GM19099 (cell line): Measurements from ENCODE around the gene TEX22.

Source experiments
- POLR2A ChIP-seq: IDR thresholded peaks from 3 replicates; pipeline ENCODE4 v1.6.1; 2011; ENCODE audit warnings: low read depth; ENCODE audit not compliant: insufficient read length; ENCODE audit errors: extremely low read depth

Gene TEX22

DNA sequence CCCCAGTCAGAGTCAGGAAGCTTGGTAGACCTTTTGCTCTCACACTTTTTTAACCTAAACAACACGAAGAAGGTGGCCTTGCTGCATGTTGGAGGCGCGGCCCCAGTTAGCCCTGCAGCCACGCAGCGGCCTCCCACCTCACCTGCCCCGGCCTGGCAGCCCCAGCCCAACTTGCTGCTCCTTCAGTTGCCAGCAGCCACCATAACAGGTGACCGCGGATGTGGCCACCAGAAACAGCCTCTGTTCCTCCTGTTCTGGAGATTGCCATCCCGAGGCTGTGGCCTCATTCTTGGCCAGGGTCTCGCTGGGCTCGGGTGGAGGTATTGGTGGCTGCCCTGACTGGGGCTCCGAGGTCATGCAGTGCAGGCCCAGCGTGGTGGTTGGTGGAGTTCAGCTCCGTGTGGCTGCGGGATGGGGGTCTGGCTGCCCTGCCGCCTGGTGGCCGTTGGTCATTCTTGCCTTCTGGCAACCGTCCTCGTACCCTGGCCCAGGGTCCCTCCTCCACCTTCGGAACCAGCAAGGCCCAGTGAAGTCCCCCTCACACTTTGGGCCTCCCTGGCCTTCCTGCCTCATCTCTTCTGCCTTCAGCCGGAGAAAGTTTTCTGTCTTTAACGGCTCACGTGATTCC lies 20.7 kb upstream of the TEX22 start:
- TF ChIP-seq POLR2A: no peak

DNA sequence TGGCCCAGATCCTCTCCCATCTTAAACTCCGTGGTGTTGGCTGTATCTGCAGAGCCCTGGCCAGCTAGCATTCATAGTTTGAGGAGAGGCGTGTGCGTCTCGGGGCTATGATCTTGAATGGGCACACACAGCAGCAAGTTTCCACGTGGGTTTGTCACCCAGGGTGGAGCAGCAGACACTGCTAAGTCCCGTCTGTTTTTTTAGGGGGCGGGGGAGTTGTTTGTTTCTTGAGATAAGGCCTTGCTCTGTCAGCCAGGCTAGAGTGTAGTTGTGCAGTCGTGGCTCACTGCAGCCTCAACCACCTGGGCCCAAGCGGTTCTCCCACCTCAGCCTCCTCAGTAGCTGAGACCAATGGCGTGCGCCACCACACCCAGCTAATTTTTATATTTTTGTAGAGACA lies 20.1 kb upstream of the TEX22 start:
- no peak for TF ChIP-seq POLR2A

- TF ChIP-seq POLR2A: no peak
These were observed 19.3 kb upstream of the TEX22 start for GRCh38 chr14:105378873-105379685.

GRCh38 chr14:105379946-105380345 lies 18.4 kb upstream of the TEX22 start:
- TF ChIP-seq POLR2A: no peak

DNA sequence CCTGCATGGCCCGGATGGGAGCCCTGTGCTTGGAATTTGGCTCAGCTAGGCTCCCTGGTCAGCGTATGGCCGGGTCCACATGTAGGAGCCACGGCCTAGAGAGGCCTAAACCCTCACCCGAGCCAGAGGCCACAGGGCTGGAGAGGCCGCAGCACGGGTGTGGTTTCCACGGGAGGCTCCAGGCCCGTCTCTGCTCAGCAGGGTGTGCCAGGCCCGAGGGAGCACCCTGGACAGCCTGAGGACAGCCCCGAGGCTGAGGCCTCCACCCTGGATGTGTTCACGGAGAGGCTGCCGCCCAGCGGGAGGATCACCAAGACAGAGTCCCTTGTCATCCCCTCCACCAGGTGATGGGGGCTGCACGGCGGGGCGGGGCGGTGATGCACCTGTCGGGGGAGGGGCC lies 17.6 kb upstream of the TEX22 start:
- no peak for TF ChIP-seq POLR2A

- no peak for TF ChIP-seq POLR2A
These were observed 16.6 kb upstream of the TEX22 start for GRCh38 chr14:105381446-105382342.

DNA sequence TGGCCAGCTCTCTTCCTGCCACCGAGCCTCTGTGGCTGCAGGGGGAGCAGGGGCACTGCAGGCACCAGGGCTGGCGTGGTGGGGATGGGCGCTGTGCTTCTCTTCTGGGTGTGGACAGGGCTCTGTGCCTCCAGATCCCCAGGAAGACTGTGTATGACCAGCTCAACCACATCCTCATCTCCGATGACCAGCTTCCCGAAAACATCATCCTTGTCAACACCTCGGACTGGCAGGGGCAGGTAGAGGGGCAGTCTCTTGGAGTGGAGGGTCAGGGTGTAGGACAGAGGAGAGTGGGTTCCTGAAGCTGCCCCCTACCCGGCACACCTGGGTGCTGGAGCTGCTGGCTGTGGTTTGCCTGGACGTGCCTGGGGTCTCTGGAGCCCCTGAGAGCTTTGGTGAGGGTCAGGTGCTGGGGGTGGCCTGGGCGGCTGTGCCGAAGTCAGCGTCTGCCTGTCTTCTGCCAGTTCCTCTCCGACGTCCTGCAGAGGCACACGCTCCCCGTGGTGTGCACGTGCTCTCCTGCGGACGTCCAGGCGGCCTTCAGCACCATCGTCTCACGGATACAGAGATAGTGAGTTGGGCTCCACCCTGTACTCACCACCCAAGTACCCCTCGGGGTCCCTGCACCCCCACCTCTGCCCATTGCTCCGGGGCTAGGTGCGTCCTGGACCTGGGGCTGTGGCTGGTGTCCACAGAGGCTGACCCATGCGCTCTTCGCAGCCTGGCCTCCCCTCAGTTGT lies 15.8 kb upstream of the TEX22 start:
- no peak for TF ChIP-seq POLR2A

DNA sequence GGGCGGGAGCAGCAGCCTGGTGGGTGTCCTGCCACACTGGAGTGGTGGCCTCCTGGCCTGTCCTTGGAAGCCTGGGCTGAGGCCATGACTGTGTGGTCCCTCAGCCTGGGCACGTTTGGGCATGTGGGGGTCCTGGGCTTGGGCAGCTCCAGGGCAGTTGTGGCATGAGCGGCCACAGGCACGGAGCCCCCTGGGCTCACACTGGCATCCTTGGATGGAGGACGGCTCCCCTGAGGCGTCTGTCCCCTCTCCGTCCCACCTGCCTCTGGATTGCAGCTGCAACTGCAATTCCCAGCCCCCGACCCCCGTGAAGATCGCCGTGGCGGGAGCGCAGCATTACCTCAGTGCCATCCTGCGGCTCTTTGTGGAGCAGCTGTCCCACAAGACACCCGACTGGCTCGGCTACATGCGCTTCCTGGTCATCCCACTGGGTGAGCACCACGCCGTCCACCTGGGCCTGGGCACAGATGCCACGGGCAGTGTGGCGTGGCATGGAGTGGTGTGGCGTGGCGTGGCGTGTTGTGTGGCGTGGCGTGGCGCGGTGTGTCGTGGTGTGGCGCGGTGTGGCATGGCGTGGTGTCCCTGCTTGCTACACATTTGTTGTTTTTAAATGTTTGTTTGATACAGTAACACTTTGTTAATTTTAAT lies 15.1 kb upstream of the TEX22 start:
- no peak for TF ChIP-seq POLR2A

GRCh38 chr14:105384041-105384557 lies 14.2 kb upstream of the TEX22 start:
- no peak for TF ChIP-seq POLR2A

DNA sequence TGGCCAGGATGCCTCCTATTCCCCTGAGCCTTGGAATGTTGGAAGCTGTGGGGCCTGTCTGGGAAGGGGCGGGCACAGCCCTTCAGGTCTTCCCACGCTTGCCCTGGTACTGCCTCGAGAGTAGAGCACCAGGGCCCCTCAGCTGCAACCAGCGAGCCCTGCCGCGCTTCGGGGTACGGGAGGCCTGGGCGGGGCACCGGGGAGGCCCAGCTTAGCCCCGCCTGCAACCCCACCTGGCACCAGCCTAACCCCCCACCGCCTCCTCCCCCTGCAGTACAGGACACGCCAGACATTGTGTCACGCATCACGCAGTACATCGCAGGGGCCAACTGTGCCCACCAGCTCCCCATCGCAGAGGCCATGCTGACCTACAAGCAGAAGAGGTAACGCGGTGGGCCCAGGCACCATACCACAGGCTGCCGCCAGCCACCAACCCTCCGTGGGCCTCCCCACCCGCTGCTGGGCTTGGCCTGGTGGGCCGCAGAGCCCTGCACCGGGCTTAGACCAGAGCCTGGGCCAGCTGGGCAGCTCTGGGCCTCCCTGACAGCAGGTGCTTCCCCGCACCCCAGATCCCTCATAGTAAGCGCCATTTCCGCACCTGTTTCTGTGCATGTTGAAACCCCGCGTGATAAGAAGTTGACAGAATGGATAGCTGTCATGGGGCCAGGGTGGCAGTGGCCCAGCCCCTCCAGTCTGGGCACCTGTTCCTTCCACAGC lies 13.6 kb upstream of the TEX22 start:
- no peak for TF ChIP-seq POLR2A

DNA sequence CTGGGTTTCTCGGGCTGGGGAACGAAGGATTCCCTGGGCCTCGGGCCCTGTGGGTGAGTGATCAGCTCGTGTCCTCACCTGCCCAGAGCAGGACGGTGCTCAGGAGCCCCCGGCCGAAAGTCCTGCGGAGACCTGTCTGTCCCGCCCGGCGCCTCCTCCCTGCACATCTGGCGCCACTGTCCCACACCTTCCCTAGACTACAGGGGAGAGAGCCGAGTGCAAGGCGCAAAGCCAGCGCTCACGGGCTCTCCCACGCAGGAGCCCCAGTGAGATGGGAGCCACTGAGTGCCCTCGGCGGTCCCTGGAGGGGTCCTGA lies 13.1 kb upstream of the TEX22 start:
- TF ChIP-seq POLR2A: no peak

- no peak for TF ChIP-seq POLR2A
These were observed 12.5 kb upstream of the TEX22 start for GRCh38 chr14:105385698-105386365.
